ENCODE measurements around the gene PDHX.

PDHX gene

DNA sequence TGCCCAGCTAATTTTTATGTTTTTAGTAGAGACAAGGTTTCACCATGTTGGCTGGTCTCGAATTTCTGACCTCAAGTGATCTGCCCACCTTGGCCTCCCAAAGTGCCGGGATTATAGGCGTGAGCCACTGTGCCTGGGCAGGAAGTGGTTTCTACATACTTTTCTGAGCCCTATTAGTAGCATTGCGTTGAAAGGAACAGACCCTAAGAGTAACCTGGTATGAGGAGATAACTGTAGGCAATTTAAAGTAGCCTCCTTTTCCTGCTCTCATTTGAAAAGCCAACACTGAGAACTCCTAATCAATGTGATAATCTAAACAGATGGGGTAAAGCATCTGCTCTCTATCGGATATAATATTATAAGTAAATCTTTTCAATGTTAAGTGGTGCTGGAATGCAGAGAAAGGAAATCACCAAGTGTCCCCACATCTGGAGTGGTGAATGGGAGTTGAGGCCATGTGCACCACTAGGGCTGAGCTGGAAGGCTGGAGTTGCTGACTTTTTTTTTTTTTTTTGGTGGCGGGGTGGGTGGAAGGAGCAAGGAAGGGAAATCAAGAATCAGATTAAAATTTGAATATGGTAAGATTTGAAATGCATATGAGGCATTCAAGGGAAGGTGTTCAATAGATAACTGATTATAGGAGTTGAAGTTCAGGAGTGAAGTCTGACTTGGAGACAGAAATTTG, 20.7 kb downstream of the PDHX start:
- peaks cover 24% of the 10 kb centered on the region for H3K4me1 ChIP-seq (ENCODE audit: insufficient read depth, low read length)
- no peak overlapping the region for H2AFZ ChIP-seq (ENCODE audit: low read depth, low read length)
- H3K79me2 ChIP-seq (ENCODE audit: insufficient read depth, low read length) = no peaks in the 10 kb centered on the region
- no peak overlapping the region for H3K4me2 ChIP-seq (ENCODE audit: insufficient read depth, low read length)
- peak; percentile 45 for DNase-seq
- no peaks in the 10 kb centered on the region for H3K9me3 ChIP-seq (ENCODE audit: insufficient read depth, low read length, severe bottlenecking)
- peaks cover 13% of the 10 kb centered on the region; the same call in 1 of the 2 replicates for H3K36me3 ChIP-seq (ENCODE audit: insufficient read depth, low read length)
- peak overlapping the region; percentile 50; the same call in 1 of the 2 replicates for H3K27ac ChIP-seq (ENCODE audit: low read length)
- no peak overlapping the region for H3K4me3 ChIP-seq (ENCODE audit: low read depth in 1 of 2, low read length in 2 of 2)
- TF ChIP-seq EZH2 (IDR thresholded peaks at IDR 0.05; ENCODE audit: borderline replicate concordance, low read depth, low read length, severe bottlenecking) = no peak
- TF ChIP-seq, protein P1, sequence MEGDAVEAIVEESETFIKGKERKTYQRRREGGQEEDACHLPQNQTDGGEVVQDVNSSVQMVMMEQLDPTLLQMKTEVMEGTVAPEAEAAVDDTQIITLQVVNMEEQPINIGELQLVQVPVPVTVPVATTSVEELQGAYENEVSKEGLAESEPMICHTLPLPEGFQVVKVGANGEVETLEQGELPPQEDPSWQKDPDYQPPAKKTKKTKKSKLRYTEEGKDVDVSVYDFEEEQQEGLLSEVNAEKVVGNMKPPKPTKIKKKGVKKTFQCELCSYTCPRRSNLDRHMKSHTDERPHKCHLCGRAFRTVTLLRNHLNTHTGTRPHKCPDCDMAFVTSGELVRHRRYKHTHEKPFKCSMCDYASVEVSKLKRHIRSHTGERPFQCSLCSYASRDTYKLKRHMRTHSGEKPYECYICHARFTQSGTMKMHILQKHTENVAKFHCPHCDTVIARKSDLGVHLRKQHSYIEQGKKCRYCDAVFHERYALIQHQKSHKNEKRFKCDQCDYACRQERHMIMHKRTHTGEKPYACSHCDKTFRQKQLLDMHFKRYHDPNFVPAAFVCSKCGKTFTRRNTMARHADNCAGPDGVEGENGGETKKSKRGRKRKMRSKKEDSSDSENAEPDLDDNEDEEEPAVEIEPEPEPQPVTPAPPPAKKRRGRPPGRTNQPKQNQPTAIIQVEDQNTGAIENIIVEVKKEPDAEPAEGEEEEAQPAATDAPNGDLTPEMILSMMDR (IDR thresholded peaks at IDR 0.05; ENCODE audit: borderline replicate concordance, extremely low read depth, low read length, poor library complexity, severe bottlenecking) = no peak
- no peak overlapping the region for H3K9ac ChIP-seq (ENCODE audit: low read depth, low read length)
- H3K27me3 ChIP-seq (ENCODE audit: insufficient read depth, low read length, poor library complexity) = no peaks in the 10 kb centered on the region
- ATAC-seq (ENCODE audit: insufficient read depth, low read depth) = peak; percentile 91
- H4K20me1 ChIP-seq (ENCODE audit: insufficient read depth, low read length) = no peaks in the 10 kb centered on the region

DNA sequence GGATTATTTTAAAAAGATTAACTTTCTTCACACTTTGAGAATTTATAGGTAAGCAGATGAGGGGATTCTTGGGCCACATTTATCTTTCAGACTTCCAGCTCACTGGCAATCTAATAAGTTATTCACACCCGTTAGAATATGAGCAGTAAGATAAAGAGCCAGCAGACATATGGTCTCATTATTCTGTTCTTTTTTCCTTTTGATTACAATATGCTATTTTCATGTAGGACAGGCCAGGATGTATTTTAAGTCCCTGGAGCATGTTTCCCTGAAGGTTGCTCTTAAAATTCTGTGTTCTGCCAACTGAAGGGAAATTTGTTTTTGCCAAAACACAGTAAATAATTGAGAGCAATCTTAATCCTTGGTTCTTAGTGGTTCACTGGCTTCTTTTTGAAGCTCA, 22.2 kb downstream of the PDHX start:
- H3K36me3 ChIP-seq (ENCODE audit: insufficient read depth, low read length) = 0 out of 2 replicates have a peak, but pooled peaks cover 5% of the 10 kb centered on the region
- H4K20me1 ChIP-seq (ENCODE audit: insufficient read depth, low read length) = no peaks in the 10 kb centered on the region
- no peak overlapping the region for H3K9ac ChIP-seq (ENCODE audit: low read depth, low read length)
- H3K9me3 ChIP-seq (ENCODE audit: insufficient read depth, low read length, severe bottlenecking) = no peaks in the 10 kb centered on the region
- TF ChIP-seq, protein P1 (IDR thresholded peaks at IDR 0.05; ENCODE audit: borderline replicate concordance, extremely low read depth, low read length, poor library complexity, severe bottlenecking) = no peak
- no peak for TF ChIP-seq EZH2 (IDR thresholded peaks at IDR 0.05; ENCODE audit: borderline replicate concordance, low read depth, low read length, severe bottlenecking)
- H3K27ac ChIP-seq (ENCODE audit: low read length) = no peak overlapping the region
- no peak for DNase-seq
- no peaks in the 10 kb centered on the region for H3K27me3 ChIP-seq (ENCODE audit: insufficient read depth, low read length, poor library complexity)
- no peak overlapping the region for H3K4me2 ChIP-seq (ENCODE audit: insufficient read depth, low read length)
- ATAC-seq (ENCODE audit: insufficient read depth, low read depth) = no peak
- H3K4me1 ChIP-seq (ENCODE audit: insufficient read depth, low read length) = peaks cover 24% of the 10 kb centered on the region
- 0 out of 2 replicates have a peak, but pooled peaks cover under 1% of the 10 kb centered on the region for H3K79me2 ChIP-seq (ENCODE audit: insufficient read depth, low read length)
- H2AFZ ChIP-seq (ENCODE audit: low read depth, low read length) = no peak overlapping the region
- H3K4me3 ChIP-seq (ENCODE audit: low read depth in 1 of 2, low read length in 2 of 2) = no peak overlapping the region

DNA sequence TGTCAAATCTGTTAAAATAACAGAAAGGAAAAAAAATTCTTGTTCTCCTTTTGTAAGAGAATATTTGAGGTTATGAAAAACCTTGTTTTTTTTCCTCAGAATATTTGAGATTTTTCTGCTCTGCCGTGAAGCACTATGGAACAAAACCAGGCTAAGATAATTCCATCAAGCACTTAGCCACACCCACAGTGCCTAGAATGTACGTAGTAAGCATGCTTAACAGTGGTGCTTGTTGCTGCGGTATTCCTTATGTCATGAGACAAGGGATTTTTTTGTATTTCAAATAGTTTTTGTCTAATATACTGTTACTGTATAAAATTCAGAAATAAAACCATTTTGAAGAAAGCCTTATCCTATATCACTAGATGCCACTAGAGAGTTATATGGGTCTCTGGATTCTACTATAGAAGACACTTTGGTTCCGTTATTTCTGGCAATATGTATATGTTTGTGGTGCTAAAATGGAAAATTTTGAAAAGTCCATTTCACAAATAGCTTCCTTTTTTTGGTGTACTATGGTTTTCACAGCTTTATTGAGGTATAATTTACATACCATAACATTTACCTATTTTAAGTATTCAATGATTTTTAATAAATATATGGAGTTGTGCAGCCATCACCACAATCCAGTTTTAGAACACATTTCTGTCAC, 23.7 kb downstream of the PDHX start:
- Histone ChIP-seq H3K4me3 (ENCODE audit: low read depth in 1 of 2, low read length in 2 of 2) (no peak overlapping the region), H3K4me1 (ENCODE audit: insufficient read depth, low read length) (peaks cover 24% of the 10 kb centered on the region), H3K36me3 (ENCODE audit: insufficient read depth, low read length) (peaks cover 5% of the 10 kb centered on the region; the same call in 1 of the 2 replicates), H3K79me2 (ENCODE audit: insufficient read depth, low read length) (0 out of 2 replicates have a peak, but pooled peaks cover 2% of the 10 kb centered on the region), H2AFZ (ENCODE audit: low read depth, low read length) (no peak overlapping the region), H4K20me1 (ENCODE audit: insufficient read depth, low read length) (no peaks in the 10 kb centered on the region), H3K4me2 (ENCODE audit: insufficient read depth, low read length) (no peak overlapping the region), H3K27me3 (ENCODE audit: insufficient read depth, low read length, poor library complexity) (no peaks in the 10 kb centered on the region), H3K9me3 (ENCODE audit: insufficient read depth, low read length, severe bottlenecking) (peaks cover 2% of the 10 kb centered on the region), H3K9ac (ENCODE audit: low read depth, low read length) (no peak overlapping the region), H3K27ac (ENCODE audit: low read length) (no peak overlapping the region)
- no peak for ATAC-seq (ENCODE audit: insufficient read depth, low read depth)
- DNase-seq = no peak
- TF ChIP-seq EZH2 (IDR thresholded peaks at IDR 0.05; ENCODE audit: borderline replicate concordance, low read depth, low read length, severe bottlenecking) = no peak
- TF ChIP-seq, protein P1 (IDR thresholded peaks at IDR 0.05; ENCODE audit: borderline replicate concordance, extremely low read depth, low read length, poor library complexity, severe bottlenecking) = peak; percentile 13

Measured in DND-41 (cell line).